ENCODE results near the gene GRID2.

DNA sequence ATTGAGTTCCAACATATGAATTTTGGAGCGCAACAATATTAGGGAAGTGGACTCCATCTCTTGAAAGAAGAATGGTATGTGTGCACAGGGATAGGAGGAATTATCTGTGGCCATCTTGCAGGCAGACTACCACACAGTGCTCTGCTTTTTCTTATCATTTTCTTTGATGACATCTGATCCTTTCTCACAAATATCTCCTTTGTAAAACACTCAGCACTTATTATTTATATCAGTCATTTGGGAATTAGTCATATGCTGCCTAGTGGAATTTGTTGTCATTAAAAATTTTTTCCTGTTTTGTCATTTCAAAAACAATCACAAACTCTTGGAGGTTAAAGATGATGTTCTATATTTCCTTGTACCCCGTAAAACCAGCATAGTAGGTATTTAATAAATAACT is 1080.5 kb downstream of the GRID2 start:
- TF ChIP-seq, protein P1, sequence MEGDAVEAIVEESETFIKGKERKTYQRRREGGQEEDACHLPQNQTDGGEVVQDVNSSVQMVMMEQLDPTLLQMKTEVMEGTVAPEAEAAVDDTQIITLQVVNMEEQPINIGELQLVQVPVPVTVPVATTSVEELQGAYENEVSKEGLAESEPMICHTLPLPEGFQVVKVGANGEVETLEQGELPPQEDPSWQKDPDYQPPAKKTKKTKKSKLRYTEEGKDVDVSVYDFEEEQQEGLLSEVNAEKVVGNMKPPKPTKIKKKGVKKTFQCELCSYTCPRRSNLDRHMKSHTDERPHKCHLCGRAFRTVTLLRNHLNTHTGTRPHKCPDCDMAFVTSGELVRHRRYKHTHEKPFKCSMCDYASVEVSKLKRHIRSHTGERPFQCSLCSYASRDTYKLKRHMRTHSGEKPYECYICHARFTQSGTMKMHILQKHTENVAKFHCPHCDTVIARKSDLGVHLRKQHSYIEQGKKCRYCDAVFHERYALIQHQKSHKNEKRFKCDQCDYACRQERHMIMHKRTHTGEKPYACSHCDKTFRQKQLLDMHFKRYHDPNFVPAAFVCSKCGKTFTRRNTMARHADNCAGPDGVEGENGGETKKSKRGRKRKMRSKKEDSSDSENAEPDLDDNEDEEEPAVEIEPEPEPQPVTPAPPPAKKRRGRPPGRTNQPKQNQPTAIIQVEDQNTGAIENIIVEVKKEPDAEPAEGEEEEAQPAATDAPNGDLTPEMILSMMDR (IDR thresholded peaks at IDR 0.05; ENCODE audit: low read length) = no peak
- no peak for TF ChIP-seq EZH2 (optimal IDR thresholded peaks at IDR 0.05; ENCODE audit: low read depth, low read length)
- TF ChIP-seq EZH2phosphoT487 (IDR thresholded peaks at IDR 0.05; ENCODE audit: low read length) = no peak

All from MM.1S (cell line).